Stimulated activated memory B cell treated with anti-CD40 and anti-IgM and Interleukin-4, amounts not matched to agents 10 μg/mL and 1 μg/mL and 100 μg/mL, for 72 hours (primary cell): ENCODE measurements around the gene KCNQ2.

Experiments
- ATAC-seq: fragments of 150-1000 bp; cut with Tn5 transposase; 2 replicates; pipeline ENCODE4 v1.10.0; 2021
- H3K27ac Mint-ChIP-seq: one replicate; pipeline ENCODE4 v1.8.0; 2022; ENCODE audit warnings: mild to moderate bottlenecking, mixed read lengths
- H3K27me3 Mint-ChIP-seq: one replicate; pipeline ENCODE4 v1.8.0; 2022; ENCODE audit warnings: mixed read lengths
- H3K36me3 Mint-ChIP-seq: one replicate; pipeline ENCODE4 v1.8.0; 2022; ENCODE audit warnings: mixed read lengths
- H3K4me1 Mint-ChIP-seq: one replicate; pipeline ENCODE4 v1.8.0; 2022; ENCODE audit warnings: mixed read lengths
- H3K4me3 Mint-ChIP-seq: one replicate; pipeline ENCODE4 v1.8.0; 2022; ENCODE audit warnings: mild to moderate bottlenecking, moderate library complexity, mixed read lengths
- H3K9me3 Mint-ChIP-seq: one replicate; pipeline ENCODE4 v1.8.0; 2022; ENCODE audit warnings: mixed read lengths

KCNQ2 gene

DNA sequence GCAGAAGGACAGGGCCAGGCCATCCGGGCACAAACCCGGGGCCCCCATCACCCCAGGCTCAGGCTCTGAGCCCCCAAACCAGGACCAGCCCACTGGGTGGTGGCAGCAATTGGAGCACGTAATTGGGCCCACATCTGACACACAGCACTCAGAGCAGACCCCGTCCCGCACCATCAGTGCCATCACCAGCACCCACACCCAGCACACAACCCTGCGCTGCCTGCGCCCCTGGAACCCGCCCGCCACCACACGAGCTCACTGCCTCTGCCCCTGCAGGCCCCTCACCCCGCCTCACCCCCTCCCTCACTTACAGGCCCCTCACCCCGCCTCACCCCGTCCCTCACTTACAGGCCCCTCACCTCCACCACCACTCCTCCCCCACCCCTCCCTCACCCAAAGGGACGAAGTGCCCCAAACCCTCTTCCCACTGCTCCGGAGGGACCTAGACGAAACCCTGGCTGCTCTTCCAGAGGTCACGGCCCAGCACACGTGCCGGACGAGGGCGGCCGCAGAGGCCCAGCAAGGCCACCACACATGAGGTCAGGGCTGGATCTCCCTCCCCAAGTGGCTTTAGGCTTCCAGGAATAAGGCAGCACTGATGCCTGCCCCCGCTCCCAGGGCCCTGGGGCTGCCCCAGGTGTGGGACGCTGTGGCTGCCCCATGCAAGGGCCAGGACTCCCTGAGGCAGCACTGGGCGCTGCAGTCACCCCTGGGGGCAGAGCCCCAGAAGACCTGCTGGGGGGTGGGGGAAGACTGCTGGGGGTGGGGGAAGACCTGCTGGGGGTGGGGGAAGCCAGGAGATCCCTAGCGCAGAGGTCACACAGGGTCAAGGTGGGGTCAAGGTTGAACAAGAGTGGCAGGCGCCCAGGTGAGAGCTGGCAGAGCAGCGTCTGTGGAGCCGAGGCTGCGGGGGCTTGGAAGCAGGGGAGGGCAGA is 22.4 kb downstream of the KCNQ2 start:
- Mint-ChIP-seq H3K4me1 (peaks cover under 1% of the 10 kb centered on the region), H3K27ac (no peak overlapping the region)

DNA sequence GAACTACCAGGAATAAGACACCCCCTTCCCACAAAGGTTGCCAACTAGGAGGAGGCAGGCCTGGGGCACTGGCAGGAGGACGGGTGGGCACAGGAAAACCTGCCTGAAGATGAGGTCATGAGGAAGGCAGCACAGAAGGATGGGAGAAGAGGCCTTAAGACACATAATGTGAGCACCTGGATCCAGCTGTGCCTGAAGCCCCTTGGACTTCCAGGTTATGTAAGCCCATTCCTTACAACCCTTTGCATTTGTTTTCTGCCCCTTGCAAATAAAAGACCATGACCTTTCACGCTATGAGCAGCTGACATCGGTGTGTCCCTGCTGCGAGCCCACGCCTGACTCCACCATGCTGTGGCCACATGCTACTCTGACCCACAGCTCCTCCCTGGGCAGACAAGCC is 23.4 kb downstream of the KCNQ2 start:
- Mint-ChIP-seq H3K27me3 (peaks cover 58% of the 10 kb centered on the region), H3K27ac (no peak overlapping the region), H3K4me1 (no peaks in the 10 kb centered on the region), H3K4me3 (no peak overlapping the region), H3K9me3 (no peaks in the 10 kb centered on the region), H3K36me3 (no peaks in the 10 kb centered on the region)
- ATAC-seq, result no peak

More for the DNA sequence above, 22.4 kb downstream of the KCNQ2 start:
- Mint-ChIP-seq H3K36me3 (no peaks in the 10 kb centered on the region), H3K27me3 (peaks cover 68% of the 10 kb centered on the region), H3K9me3 (no peaks in the 10 kb centered on the region), H3K4me3 (no peak overlapping the region)
- no peak for ATAC-seq

DNA sequence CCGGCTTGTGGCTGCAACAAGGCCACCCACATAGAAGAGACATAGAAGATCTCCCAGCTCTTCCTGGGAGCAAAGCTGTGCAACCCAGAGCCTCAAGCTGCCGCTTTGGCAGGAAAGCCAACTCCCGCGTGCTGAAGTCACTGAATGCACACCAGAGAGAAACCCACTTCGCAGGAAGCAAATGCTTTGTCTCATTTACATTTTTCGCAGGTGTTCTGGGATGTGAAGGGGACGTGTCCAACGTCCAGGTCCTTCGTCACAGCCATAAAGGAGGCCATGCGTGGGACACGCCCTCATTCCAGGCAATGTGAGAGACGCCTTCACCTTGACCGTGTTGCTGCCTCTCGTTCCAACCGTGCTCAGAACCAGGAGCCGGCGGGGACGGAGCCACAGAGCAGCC is 24.4 kb downstream of the KCNQ2 start:
- H3K36me3 Mint-ChIP-seq, result no peaks in the 10 kb centered on the region
- no peaks in the 10 kb centered on the region for H3K4me1 Mint-ChIP-seq
- H3K27ac Mint-ChIP-seq, result no peak overlapping the region
- H3K9me3 Mint-ChIP-seq, result peaks cover 5% of the 10 kb centered on the region
- no peak overlapping the region for H3K4me3 Mint-ChIP-seq
- peaks cover 48% of the 10 kb centered on the region for H3K27me3 Mint-ChIP-seq
- no peak for ATAC-seq

DNA sequence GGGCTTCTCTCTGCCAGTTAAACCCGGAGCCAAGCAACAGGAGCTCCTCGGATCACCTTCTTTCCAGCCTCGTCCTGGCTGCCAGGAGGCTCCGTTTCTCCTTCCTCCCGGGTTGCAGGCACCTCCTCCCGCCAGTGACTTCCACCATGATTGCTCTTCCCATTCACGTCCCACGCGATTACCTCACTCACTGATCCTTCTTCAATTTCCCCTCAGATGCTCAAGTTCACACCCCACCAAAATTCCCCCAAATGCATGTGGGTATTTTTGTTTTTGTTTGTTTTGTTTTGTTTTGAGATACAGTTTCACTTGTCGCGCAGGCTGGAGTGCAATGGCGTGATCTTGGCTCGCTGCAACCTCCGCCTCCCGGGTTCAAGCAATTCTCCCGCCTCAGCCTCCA is 25.1 kb downstream of the KCNQ2 start:
- Mint-ChIP-seq H3K27ac (no peak overlapping the region), H3K36me3 (no peaks in the 10 kb centered on the region), H3K4me1 (peaks cover 1% of the 10 kb centered on the region), H3K9me3 (peaks cover 12% of the 10 kb centered on the region), H3K27me3 (peaks cover 44% of the 10 kb centered on the region), H3K4me3 (no peak overlapping the region)
- no peak for ATAC-seq

DNA sequence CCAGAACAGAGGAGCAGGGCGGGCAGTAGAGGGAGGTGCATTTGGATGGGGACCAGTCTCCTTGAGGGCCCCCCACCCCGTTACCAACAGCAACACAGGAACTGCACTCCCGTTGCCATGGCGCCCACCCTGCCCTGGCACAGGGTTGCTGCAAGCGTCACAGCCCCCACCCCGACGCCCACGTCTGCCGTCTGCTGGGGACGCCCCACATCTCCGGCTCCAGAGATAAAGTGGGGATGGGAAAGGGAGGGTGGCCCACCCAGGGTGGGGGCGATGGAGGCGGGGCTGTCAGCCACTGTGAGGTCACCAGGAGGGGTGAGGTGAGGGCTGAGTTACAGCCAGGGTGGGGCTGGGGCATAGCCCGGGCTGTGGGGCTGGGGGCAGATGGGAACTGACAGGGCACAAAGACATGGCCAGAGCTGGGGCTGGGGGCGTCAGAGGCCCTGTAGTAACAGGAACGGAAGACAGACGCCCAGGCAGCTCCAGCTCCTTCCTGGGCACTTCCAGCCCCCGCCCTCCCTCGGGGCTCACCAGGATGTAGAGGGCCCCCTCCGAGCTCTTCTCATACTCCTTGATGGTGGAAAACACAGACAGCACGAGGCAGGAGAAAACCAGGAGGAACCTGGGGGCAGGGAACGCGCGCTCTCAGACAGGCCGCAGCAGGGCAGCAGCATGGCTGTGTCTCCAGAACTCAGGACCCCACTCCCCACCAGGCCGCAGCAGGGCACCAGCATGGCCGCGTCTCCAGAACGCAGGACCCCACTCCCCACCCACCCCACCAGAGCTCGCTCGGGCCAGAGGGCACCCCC is 26.0 kb downstream of the KCNQ2 start:
- Mint-ChIP-seq H3K4me1 (peaks cover 10% of the 10 kb centered on the region), H3K9me3 (peaks cover 12% of the 10 kb centered on the region), H3K27me3 (peaks cover 41% of the 10 kb centered on the region), H3K36me3 (no peaks in the 10 kb centered on the region), H3K4me3 (no peak overlapping the region), H3K27ac (no peak overlapping the region)
- no peak for ATAC-seq

DNA sequence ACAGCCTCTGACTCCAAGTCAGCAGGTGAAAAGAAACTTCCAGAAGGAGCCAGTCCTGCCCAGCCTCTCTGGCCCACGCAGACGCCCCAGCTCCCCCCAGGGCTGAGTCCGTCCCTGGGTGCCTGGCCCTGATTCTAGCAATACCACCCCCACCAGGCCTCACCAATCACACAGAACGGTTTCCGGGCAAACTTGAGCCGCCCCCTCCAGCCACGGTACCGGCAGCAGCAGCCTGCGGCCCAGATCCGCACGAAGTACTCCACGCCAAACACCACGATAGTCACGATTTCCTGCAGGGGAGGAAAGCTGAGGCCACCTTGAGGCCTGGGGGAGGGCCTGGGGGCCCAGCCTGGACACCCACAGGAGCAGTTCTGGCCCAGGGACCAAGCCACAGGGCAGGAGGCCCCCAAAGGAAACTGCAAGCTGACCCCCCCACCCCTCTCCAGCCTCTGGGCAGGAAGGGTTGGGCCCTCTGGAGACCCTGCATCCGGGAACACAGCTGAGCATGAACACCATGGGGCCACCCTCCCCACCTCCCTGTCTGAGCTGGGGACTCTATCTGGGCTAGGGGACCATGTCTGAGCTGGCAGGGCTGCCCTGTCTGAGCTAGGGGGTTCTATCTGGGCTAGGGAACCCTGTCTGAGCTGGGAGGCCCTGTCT is 27.2 kb downstream of the KCNQ2 start:
- Mint-ChIP-seq H3K4me3 (no peak overlapping the region), H3K27me3 (peaks cover 52% of the 10 kb centered on the region), H3K27ac (no peak overlapping the region), H3K9me3 (peaks cover 12% of the 10 kb centered on the region), H3K4me1 (peaks cover 21% of the 10 kb centered on the region), H3K36me3 (no peaks in the 10 kb centered on the region)
- no peak for ATAC-seq

DNA sequence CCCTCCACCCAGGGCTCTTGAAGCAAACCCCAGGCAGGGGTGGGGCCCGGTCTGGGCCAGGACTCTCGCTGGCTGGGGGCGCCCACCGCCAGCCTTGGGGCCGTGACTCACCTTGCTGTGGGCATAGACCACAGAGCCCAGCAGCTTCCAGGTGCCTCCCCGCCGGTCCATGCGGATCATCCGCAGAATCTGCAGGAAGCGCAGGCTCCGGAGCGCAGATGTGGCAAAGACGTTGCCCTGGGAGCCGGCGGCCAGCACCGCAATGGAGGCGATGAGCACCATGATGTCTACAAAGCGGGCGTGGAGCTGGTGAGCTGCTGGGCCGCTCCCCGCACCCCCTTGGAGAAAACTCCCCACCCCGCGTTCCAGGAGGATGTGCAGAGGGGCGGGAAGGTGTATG is 27.9 kb downstream of the KCNQ2 start:
- no peaks in the 10 kb centered on the region for H3K36me3 Mint-ChIP-seq
- ATAC-seq, result no peak
- H3K9me3 Mint-ChIP-seq, result peaks cover 12% of the 10 kb centered on the region
- no peak overlapping the region for H3K4me3 Mint-ChIP-seq
- peaks cover 56% of the 10 kb centered on the region for H3K27me3 Mint-ChIP-seq
- H3K27ac Mint-ChIP-seq, result no peak overlapping the region
- peaks cover 21% of the 10 kb centered on the region for H3K4me1 Mint-ChIP-seq

DNA sequence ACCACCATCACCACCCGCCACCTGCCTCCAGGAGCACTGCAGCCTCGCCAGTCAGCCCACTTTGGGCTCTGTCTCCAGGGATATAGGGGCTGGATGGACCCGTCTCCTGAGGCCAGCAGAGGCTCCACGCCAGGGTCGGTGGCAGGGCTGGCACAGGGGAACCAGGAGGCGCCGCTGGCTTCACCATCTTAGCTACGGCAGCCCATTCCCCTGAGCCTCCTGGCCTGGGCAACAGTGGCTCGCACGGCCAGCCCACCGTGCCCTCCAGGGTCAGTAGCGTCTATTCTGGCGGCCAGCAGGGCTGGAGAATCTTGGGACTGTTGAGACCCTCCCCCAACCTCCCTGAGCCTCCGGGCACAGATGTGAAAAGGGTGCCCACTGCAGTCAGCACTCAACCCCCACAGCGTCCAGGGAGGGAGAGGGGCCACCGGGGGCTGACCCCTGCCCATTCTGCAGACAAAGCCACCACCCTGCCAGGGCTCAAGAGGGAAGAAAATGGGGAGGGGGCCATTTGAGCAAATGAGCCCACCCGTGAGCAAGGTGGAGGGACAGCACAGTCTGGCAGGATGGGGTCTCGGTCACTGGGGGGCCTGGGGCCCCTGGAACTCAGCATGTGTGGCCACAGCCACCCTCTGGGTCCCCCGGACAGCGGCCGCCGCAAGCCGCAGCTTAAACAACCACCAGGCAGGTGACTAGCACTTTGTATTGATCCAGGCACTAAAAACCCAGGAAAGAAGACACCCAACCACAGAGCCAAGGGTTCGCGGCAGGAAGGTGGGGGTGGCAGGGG is 28.7 kb downstream of the KCNQ2 start:
- Mint-ChIP-seq H3K4me1 (peaks cover 21% of the 10 kb centered on the region), H3K27me3 (peaks cover 56% of the 10 kb centered on the region), H3K27ac (no peak overlapping the region), H3K9me3 (peaks cover 12% of the 10 kb centered on the region), H3K4me3 (no peak overlapping the region), H3K36me3 (no peaks in the 10 kb centered on the region)
- ATAC-seq, result no peak

DNA sequence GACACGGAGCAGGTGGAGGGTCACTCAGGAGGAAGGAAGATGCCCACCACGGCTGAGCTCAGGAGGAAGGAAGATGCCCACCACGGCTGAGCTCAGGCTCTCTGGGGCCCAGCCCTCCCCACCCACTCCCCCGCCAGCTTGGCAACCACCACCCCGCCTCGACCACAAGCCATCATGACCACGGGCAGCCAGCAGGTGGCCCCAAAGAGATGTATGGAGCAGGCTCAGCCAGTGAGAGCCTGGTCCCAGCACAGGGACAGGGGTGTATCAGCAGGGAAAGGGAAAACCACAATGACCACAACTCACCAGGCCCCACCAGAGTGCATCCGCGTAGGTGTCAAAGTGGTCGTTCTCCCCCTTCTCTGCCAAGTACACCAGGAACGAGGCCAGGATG is 30.4 kb downstream of the KCNQ2 start:
- no peaks in the 10 kb centered on the region for H3K36me3 Mint-ChIP-seq
- peaks cover 56% of the 10 kb centered on the region for H3K27me3 Mint-ChIP-seq
- peaks cover 12% of the 10 kb centered on the region for H3K9me3 Mint-ChIP-seq
- ATAC-seq, result no peak
- peaks cover 21% of the 10 kb centered on the region for H3K4me1 Mint-ChIP-seq
- no peak overlapping the region for H3K27ac Mint-ChIP-seq
- H3K4me3 Mint-ChIP-seq, result no peak overlapping the region

DNA sequence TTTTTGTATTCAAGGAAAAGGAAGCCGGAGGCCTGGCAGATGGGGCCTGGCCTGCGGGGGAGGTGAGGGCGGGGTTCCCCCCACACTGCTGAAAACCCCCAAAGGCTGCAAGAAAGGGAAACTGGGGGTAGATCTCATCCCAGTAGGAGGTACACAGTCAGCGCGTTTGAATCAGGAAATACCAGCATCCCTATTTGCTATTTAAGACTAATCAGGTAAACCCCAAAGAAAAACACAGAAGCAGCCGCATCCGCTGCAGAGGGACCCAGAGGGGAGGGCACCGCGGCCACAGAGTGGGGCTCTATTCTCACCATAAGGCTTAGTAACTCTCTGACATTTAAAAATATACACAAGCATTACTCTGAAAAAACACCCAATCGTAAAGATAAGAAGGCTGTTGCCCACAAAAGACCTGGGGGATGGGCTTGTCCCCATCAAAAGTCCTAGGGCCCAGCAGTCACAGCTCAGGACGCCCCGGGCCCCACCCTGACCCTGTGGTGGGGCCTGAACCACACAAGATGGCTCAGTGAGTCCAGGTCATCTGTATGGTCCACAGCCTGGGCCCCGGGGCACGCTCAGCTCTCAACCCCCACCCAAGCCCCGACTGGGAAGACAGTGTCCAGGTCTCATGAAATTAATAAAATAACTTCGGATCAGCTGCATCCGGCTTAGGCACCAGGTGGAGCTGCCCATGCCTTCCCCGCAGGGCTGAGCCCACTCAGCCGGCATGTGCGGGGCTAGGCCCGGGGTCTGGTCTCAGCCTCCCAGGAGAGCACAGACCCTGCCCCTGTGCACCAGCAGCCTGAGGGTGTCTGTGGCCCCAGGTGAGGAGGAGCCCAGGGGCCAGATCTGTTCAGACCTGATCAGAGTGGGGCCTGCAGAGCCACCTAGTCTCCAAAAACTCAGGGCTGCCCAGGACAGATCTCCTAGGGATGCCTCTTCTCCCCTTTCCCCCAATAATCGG is 31.0 kb downstream of the KCNQ2 start:
- Mint-ChIP-seq H3K4me3 (no peak overlapping the region), H3K27me3 (peaks cover 53% of the 10 kb centered on the region), H3K36me3 (no peaks in the 10 kb centered on the region), H3K27ac (no peak overlapping the region), H3K4me1 (peaks cover 21% of the 10 kb centered on the region), H3K9me3 (peaks cover 12% of the 10 kb centered on the region)
- peak; percentile 75 for ATAC-seq

DNA sequence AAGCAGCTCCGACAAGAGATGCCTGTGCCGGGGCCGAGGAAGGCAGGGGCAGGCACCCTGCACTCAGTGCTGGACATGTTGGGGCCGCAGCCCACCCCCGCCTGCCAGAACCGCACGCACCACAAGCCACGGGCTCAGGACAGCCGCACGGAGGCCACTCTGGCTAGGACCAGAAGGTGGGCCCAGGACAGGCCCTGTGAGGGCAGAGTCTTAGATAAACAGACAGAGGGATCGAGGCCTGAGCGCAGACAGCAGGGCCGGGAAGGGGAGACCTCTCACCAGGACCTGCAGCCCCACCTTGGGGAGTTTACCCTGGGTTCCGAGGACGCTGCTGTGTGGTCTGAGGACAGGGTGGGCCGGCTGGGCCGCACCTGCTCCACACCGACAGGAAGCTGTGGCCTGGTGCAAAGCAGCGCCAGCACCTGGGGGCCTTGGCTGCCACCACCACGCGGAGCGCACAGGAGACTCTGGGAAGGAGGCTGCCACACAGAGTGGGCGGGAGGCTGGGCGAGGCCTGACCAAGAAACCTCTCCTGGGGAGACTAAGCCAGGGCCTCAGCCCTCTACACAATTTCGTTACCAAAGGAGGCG is 32.0 kb downstream of the KCNQ2 start:
- H3K27me3 Mint-ChIP-seq, result peaks cover 57% of the 10 kb centered on the region
- no peaks in the 10 kb centered on the region for H3K36me3 Mint-ChIP-seq
- peaks cover 12% of the 10 kb centered on the region for H3K9me3 Mint-ChIP-seq
- ATAC-seq, result no peak
- peaks cover 22% of the 10 kb centered on the region for H3K4me1 Mint-ChIP-seq
- no peak overlapping the region for H3K27ac Mint-ChIP-seq
- no peak overlapping the region for H3K4me3 Mint-ChIP-seq

DNA sequence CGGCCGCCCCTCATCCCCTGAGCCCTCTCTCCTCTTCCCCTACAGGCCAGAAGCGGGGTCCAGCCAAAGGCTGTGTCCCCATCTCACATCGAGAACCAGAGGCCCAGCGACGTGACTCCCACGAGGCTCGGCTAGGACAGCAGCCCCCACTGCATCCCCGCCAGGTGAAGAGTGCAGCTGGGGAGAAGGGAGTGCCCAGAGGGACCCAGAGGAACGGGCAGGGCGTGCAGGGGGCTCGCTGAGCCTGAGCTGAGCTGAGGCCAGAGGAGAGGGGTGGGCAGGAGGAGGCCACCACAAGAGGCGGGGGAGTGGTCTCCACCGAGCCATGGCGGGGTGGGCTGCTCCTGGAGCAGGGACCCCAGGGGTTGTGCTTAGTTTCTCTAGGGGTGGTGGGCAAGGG is 32.6 kb downstream of the KCNQ2 start:
- H3K27ac Mint-ChIP-seq, result no peak overlapping the region
- H3K27me3 Mint-ChIP-seq, result peaks cover 63% of the 10 kb centered on the region
- no peak for ATAC-seq
- H3K4me1 Mint-ChIP-seq, result peaks cover 28% of the 10 kb centered on the region
- no peaks in the 10 kb centered on the region for H3K36me3 Mint-ChIP-seq
- H3K4me3 Mint-ChIP-seq, result no peak overlapping the region
- H3K9me3 Mint-ChIP-seq, result peaks cover 12% of the 10 kb centered on the region

DNA sequence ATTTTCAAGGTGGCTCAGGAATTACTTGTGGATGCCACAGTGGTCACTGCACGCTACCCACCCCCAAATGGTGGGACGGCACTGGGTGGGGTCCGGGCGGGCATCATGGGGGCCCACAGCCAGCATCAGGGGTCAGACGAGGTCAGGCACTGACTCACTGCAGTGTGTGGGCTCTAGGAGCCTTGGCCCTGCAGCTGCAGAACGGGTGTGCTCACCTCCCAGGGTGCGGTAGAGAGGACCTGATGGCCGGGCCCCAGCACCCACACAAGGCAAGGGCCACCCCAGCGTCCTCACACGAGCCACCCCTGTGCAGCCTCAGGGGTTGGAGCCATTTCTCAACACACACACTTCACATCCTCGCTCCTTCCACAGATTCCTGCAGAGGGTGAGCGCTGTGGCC is 34.3 kb downstream of the KCNQ2 start:
- H3K4me1 Mint-ChIP-seq, result peaks cover 46% of the 10 kb centered on the region
- no peak overlapping the region for H3K27ac Mint-ChIP-seq
- H3K4me3 Mint-ChIP-seq, result no peak overlapping the region
- peaks cover 7% of the 10 kb centered on the region for H3K9me3 Mint-ChIP-seq
- no peaks in the 10 kb centered on the region for H3K36me3 Mint-ChIP-seq
- ATAC-seq, result no peak
- H3K27me3 Mint-ChIP-seq, result peaks cover 77% of the 10 kb centered on the region
